Neural crest cell (in vitro differentiated cells): Measurements from ENCODE around the gene BNIP5. TPM values are rescaled to one million over a fixed set of nuclear protein-coding genes. Genes with fewer than 3 reads are reported as not detected.

Experiments
- DNase-seq: peaks from one replicate; pipeline ENCODE4 v3.0.0; 2021; ENCODE audit warnings: low read depth, mixed read lengths, low spot score
- H3K27ac Mint-ChIP-seq: one replicate; pipeline ENCODE4 v1.8.0; 2021; ENCODE audit warnings: mild to moderate bottlenecking, mixed read lengths; ENCODE audit not compliant: unreplicated experiment
- H3K27me3 Mint-ChIP-seq: 2 replicates; pipeline ENCODE4 v1.8.0; 2021; ENCODE audit warnings: low read depth, mild to moderate bottlenecking, mixed read lengths
- H3K36me3 Mint-ChIP-seq: 2 replicates; pipeline ENCODE4 v1.8.0; 2021; ENCODE audit warnings: low read depth, mild to moderate bottlenecking, mixed read lengths
- H3K4me1 Mint-ChIP-seq: 2 replicates; pipeline ENCODE4 v1.8.0; 2021; ENCODE audit warnings: mixed read lengths
- H3K4me3 Mint-ChIP-seq: one replicate; pipeline ENCODE4 v1.8.0; 2021; ENCODE audit warnings: mild to moderate bottlenecking, mixed read lengths
- H3K9me3 Mint-ChIP-seq: 2 replicates; pipeline ENCODE4 v1.8.0; 2021; ENCODE audit warnings: mixed read lengths
- total RNA-seq: library from RNA; stranded (reverse); gene quantifications from 2 replicates; pipeline ENCODE4 v1.2.1, GENCODE V29; 2021
- TF ChIP-seq, protein P1 (sequence below): fragments of 200-600 bp; sonication (generic); conservative IDR thresholded peaks from 2 replicates; pipeline ENCODE4 v1.5.0; 2021; ENCODE audit warnings: antibody characterized with exemption, mild to moderate bottlenecking

Gene BNIP5
- total RNA-seq, 1 donor from 2014 or later, result not detected

DNA sequence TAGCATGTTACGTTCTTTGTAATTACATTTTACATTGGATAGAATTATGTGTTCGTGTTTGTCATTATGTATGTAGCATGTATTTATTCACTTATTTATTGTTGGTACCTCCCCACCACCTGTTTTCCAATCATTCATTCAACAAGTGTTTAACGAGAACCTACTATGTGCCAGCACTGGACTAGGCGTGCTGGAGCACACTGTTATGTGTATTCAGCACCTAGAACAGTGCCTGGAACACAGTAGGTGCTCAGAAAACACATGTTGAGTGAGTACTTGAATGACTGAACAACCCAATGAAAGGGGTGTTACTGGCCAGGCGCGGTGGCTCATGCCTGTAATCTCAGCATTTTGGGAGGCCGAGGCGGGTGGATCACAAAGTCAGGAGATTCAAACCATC, 39.5 kb upstream of the BNIP5 start:
- no peaks in the 10 kb centered on the region for H3K36me3 Mint-ChIP-seq
- peaks cover 10% of the 10 kb centered on the region for H3K27me3 Mint-ChIP-seq
- H3K27ac Mint-ChIP-seq, result no peak overlapping the region
- no peak overlapping the region for H3K4me3 Mint-ChIP-seq
- DNase-seq, result no peak
- H3K9me3 Mint-ChIP-seq, result no peaks in the 10 kb centered on the region
- TF ChIP-seq, protein P1, sequence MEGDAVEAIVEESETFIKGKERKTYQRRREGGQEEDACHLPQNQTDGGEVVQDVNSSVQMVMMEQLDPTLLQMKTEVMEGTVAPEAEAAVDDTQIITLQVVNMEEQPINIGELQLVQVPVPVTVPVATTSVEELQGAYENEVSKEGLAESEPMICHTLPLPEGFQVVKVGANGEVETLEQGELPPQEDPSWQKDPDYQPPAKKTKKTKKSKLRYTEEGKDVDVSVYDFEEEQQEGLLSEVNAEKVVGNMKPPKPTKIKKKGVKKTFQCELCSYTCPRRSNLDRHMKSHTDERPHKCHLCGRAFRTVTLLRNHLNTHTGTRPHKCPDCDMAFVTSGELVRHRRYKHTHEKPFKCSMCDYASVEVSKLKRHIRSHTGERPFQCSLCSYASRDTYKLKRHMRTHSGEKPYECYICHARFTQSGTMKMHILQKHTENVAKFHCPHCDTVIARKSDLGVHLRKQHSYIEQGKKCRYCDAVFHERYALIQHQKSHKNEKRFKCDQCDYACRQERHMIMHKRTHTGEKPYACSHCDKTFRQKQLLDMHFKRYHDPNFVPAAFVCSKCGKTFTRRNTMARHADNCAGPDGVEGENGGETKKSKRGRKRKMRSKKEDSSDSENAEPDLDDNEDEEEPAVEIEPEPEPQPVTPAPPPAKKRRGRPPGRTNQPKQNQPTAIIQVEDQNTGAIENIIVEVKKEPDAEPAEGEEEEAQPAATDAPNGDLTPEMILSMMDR, result no peak
- no peaks in the 10 kb centered on the region for H3K4me1 Mint-ChIP-seq

DNA sequence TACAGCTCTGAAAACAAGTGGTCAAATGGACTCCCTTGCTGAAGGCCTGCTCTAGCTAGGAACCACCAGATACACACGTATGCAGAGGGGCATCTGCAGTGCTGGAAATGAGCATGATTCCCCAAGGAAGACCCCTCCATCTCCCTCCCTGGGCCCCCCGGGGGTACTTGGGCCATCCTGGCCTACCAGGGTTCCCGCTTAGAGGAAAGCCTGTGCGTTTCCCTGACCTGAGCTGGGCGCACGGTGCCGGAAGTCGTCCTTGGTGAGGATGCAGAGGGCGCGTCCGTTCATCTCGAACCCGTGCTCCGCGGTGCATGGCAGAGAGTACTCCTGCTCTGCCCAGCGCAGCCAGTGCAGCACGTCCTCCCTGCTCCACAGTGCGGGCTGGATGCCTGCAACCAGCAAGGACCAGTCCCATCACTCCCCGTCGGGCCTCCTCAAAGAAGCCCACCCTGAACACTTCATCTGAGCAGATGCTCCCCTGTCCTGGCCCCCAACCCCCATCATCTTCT, 39.0 kb upstream of the BNIP5 start:
- Mint-ChIP-seq H3K4me3 (no peak overlapping the region), H3K27me3 (peaks cover 10% of the 10 kb centered on the region), H3K4me1 (no peaks in the 10 kb centered on the region), H3K27ac (no peak overlapping the region), H3K9me3 (no peaks in the 10 kb centered on the region), H3K36me3 (no peaks in the 10 kb centered on the region)
- TF ChIP-seq, protein P1, result no peak
- DNase-seq, result no peak

DNA sequence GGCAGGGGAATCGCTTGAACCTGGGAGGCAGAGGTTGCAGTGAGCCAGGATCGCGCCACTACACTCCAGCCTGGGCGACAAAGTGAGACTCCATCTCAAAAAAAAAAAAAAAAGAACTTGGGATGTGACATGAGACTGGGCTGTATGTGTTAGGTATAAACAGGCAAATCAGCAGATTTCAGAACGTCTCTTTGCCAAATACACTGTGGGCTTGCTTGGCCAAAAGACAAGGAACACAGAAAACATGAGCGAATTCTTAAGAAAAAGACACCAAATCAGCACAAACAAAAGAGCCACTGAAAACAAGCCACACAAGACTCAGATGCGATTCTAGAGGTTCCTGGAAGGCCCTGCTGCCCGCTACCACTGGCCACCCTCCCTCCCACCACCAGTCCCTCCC, 38.3 kb upstream of the BNIP5 start:
- no peak overlapping the region for H3K27ac Mint-ChIP-seq
- H3K27me3 Mint-ChIP-seq, result peaks cover 10% of the 10 kb centered on the region
- H3K36me3 Mint-ChIP-seq, result no peaks in the 10 kb centered on the region
- no peak for DNase-seq
- H3K9me3 Mint-ChIP-seq, result no peaks in the 10 kb centered on the region
- TF ChIP-seq, protein P1, result no peak
- H3K4me3 Mint-ChIP-seq, result no peak overlapping the region
- no peaks in the 10 kb centered on the region for H3K4me1 Mint-ChIP-seq

DNA sequence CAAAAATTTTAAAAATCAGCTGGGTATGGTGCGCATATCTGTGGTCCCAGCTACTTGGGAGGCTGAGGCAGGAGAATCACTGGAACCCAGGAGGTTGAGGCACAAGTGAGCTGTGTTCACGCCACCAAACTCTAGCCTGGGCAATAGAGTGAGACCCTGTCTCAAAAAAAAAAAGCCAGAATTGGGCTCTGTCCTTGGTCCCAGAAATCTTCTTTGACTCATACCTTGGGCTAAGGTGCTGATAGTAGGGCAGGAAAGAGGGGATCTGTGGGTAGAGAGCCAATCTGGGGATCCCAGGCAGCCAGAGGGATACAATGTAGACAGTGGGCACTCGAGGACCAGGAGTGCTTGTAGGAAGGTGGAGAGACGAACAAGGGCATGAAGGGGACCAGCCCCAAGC, 37.5 kb upstream of the BNIP5 start:
- Mint-ChIP-seq H3K9me3 (no peaks in the 10 kb centered on the region), H3K36me3 (no peaks in the 10 kb centered on the region), H3K27ac (no peak overlapping the region), H3K4me3 (no peak overlapping the region), H3K27me3 (peaks cover 10% of the 10 kb centered on the region), H3K4me1 (no peaks in the 10 kb centered on the region)
- TF ChIP-seq, protein P1, result no peak
- DNase-seq, result no peak

DNA sequence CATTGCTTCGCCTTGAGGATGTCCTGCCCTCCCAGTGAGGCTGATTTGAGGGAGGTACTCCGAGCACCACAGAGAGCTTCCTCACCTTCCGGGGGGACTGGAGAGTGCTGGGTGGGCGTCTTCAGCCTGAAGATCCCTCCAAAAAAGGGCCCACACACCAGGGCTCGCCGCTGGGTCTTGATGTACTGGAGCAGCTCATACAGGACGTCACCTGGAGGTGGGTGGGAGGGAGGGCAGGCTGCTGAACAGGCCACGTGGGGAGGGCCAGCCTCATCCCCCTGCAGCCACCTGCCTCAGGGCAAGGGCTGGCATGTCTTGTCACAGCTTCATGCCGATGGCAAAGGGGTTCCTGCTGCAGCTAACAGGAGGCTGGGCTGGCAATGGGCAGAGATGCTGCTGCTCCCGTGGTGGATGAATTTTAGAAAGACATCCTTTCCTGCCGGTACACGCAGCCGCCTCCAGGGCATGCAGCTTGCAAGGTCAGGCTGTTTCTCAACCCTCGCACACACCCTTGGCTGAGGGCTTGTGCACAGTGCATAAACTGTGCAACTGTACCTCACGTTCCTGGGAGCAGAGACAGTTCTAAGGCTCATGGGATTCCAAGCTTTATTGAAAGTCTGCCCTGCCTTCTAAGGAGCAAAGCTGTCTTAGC, 36.8 kb upstream of the BNIP5 start:
- DNase-seq, result no peak
- H3K36me3 Mint-ChIP-seq, result no peaks in the 10 kb centered on the region
- no peaks in the 10 kb centered on the region for H3K9me3 Mint-ChIP-seq
- H3K4me3 Mint-ChIP-seq, result no peak overlapping the region
- TF ChIP-seq, protein P1, result no peak
- H3K4me1 Mint-ChIP-seq, result no peaks in the 10 kb centered on the region
- H3K27me3 Mint-ChIP-seq, result peaks cover 4% of the 10 kb centered on the region
- no peak overlapping the region for H3K27ac Mint-ChIP-seq
